Activated CD4-positive, alpha-beta T cell treated with anti-CD3 and anti-CD28 coated beads for 24 hours (primary cell): ENCODE measurements around the gene SLC12A7.

Source experiments
- DNase-seq, 2 donors: peaks; one replicate each; pipeline ENCODE4 v3.0.0-alpha.2; 2020; ENCODE audit warnings: low read depth in 2 of 2

Gene SLC12A7

DNA sequence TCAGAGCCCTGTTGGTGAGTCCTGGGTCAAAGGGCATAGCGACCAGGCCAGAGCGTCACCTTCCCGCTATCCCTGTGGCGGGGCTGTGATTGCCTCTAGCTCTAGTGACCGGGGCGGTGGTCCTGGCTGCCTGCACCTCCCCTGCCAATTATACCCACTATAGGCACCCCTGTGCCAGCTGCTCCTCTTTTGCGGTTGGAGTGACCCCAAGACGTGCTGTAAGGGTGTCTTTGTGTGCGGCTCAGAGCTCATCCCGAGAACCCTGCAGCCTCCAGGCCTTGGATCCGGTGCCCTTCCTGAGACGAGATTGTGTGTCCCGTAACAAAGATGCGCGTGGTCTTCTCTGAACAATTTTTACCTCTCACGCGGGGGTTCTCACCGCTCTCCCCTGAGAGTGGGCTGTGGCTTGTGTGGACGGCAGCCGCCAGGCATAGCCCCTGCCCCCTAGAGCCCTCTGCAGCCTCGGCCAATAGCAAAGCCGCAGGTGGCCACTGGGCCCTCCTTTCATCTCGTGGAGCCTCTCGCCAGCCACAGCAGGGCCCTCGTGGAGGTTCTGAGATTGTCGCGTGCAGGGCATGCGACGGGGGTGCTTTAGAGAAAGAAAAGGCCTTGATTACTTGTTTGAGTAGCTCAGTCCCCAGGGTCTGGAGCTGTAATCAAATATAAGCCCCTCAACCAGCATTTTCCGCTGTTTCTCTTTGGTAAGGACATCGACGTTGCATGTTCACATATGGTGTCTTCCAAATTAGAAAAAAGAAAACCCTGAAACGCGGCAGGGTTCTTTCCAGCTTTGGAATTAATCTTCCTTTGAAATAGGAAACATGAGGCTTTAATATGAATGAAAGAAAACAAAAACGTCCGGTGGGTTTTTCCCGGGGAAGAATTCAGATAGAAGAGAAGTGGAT lies 92.6 kb downstream of the SLC12A7 start:
- DNase-seq: no peak

GRCh38 chr5:1018596-1018995 lies 93.3 kb downstream of the SLC12A7 start:
- no peak for DNase-seq

- DNase-seq: no peak
Observed at GRCh38 chr5:1017691-1018455, 94.0 kb downstream of the SLC12A7 start.

DNA sequence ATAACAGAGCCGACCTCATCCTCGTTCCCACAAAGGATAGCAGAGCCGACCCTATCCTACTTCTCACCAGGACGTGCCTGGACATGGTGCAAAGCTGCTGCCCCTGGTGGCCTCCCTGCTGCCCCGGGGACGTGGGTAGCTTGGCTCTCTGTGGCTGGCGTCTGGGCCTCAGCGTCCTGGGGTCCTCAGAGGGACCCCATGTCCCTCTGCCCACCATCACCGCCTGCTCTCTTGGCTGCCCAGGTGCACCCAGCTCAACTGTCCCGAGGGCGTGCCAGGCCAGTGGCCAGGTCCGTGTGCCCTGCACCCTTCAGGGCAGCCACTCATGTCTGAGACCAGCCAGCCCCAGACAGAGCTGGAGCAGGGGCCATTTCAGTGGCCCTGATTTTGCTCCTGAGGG lies 94.8 kb downstream of the SLC12A7 start:
- no peak for DNase-seq

DNA sequence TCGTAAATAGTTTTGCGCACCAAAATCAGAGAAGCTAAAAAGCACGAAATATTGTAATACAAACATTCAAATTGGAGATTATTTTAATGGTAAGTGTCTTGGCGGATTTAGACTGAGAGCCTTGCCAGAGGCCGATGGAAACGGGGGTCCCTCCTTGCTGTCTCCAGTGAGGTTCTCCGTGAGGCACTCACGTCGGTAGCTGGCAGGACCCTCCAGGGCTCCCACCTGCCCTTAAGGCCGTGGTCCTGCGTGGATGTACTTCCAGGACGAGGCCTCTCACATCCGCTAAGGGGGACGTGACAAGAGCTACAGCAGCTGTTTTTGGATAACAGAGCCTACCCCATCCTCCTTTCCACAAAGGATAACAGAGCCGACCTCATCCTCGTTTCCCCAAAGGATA lies 95.4 kb downstream of the SLC12A7 start:
- no peak for DNase-seq

DNA sequence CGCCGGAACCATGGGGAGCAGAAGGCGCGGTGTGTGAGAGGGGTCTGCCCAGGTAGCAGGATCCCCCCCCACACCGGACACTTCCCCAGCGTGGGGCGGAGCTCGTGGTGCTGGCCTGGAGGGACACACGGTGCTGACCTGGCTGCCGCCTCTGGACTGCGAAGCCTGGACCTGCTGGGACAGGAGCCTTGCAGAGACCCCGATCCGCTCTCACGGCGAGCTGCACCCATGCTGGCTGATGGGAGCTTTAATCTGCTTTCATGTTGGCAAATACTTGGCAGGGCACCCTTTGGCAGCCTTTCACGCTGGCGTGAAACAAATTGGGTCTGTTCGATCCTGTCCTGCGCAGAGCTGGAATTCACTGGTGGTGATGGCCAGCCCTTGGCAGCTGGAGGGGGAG lies 95.8 kb downstream of the SLC12A7 start:
- no peak for DNase-seq

- no peak for DNase-seq
Observed at GRCh38 chr5:1015507-1015906, 96.4 kb downstream of the SLC12A7 start.

DNA sequence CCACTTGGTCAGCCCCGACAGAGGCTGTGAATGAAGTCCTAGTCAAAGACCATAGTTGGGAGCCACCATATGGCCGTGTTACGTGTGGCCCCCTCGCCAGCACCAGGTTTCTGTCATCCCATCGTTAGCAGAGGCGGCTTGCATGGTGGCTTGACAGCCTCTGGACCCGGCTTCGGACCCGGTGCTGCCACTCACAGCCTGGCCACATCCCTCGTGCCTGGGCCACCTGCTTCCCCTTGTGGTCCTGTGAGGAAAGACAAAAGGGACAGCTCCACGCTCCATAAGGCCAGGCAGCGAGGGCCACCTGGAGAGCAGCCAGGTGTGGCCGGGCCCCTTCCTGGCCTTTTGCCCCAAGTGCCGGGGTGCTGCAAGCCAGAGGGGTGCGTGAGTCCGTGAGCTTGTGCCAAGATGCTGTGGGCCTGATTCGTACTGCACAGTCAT lies 97.1 kb downstream of the SLC12A7 start:
- no peak for DNase-seq

- DNase-seq: no peak
Observed at GRCh38 chr5:1014346-1014745, 97.5 kb downstream of the SLC12A7 start.

DNA sequence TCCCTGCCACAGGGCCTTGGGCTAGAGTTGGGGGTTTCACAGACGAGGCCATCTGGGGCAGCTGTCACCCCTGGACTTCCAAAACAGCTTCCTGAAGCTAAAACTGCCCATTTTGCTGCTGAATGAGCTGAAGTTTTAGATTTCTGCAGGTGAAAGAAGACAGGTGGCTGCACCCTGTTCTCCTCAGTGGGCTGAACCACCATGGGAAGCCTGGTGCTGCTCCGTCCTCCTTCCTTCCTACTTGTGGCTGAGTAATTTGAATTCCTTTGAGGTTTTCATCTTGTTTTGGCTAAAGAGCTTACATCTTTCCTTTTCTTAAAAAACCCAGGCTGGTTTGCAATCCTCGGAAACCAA lies 97.9 kb downstream of the SLC12A7 start:
- no peak for DNase-seq

GRCh38 chr5:1013238-1013947 lies 98.5 kb downstream of the SLC12A7 start:
- no peak for DNase-seq

DNA sequence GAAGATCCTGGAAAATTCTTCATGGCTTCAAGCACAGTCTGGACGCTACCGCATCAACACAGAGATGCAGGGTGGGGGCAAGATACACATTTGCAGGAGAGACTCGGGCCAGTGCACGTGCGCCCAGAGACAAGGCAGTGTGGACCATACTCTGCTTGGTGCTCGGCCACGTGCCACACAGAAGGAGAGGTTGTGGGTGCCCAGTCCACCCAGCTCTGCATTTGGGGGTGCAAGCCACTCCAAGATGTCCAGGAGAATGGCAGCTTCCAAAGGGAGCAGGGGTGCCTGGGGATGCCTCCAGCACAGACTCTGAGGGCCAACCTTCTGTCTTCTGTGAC lies 99.0 kb downstream of the SLC12A7 start:
- DNase-seq: no peak

DNA sequence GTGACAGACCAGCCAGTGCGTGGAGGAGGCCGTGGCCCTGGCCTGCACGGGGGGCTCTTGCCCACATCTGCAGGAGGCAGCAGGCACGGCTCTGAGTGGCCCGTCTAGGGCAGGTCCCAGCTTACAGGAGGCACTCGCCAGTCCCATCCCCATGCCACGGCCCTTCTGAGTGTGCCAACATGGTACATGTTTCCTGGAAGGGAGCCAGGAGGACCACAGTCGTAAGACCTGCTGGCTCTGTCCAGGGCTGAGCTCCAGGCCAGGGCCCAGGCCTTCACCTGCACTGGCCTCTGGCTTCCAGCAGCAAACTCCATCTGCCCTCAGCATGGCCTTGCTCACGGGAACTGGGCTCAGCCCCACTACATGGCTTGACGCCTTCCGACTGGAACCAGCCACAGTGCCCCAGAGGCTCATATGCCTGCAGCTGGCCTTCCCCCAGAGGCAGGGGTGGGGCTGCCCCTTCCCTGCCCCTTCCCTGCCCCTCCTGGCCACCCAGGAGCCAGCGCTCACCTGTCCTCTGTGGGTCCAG lies 99.5 kb downstream of the SLC12A7 start:
- DNase-seq: no peak

- DNase-seq: no peak
Observed at GRCh38 chr5:1011741-1012312, 100.0 kb downstream of the SLC12A7 start.

DNA sequence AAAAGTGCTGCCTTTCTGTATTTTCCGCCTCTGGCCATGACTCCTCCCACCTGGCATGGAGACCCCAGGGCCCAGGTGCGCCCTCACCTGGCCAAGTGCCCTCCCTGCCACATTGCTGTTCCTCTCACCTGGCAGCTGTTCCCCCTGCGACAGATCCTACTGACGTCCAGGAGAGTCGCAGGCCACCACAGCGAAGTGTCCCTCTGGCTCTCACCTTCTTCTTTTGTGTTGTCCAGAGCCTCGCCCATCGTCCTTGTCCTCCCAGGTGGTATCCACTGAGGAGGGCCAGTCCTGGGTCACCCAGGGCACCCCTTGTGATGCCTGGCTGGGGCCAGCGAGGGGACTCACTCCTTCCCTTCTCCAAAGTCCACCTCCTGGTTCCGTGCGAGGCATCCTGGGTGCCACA lies 100.6 kb downstream of the SLC12A7 start:
- no peak for DNase-seq

DNA sequence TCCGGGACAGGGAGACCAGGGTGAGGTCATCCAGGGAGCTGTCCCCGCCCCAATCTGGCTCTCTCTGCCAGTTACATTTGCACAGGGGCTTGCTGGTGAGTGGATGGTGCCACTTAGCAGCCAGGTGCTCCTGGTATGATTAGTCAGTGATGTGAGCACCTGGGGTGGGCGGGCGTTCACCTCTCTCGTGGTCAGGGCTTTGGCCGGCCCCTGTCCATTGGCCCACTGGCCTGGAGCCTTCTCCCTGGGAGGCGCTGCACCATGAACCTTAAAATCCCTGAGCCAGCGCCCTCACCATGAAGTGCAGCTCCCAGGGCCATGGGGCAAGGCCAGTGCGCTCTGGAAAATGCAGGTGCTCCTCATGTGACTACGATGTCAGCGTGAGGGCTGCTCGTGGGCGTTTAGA lies 101.2 kb downstream of the SLC12A7 start:
- DNase-seq: no peak

GRCh38 chr5:1010181-1010510 lies 101.7 kb downstream of the SLC12A7 start:
- DNase-seq: no peak

- DNase-seq: no peak
Observed at GRCh38 chr5:1009359-1010180, 102.3 kb downstream of the SLC12A7 start.

DNA sequence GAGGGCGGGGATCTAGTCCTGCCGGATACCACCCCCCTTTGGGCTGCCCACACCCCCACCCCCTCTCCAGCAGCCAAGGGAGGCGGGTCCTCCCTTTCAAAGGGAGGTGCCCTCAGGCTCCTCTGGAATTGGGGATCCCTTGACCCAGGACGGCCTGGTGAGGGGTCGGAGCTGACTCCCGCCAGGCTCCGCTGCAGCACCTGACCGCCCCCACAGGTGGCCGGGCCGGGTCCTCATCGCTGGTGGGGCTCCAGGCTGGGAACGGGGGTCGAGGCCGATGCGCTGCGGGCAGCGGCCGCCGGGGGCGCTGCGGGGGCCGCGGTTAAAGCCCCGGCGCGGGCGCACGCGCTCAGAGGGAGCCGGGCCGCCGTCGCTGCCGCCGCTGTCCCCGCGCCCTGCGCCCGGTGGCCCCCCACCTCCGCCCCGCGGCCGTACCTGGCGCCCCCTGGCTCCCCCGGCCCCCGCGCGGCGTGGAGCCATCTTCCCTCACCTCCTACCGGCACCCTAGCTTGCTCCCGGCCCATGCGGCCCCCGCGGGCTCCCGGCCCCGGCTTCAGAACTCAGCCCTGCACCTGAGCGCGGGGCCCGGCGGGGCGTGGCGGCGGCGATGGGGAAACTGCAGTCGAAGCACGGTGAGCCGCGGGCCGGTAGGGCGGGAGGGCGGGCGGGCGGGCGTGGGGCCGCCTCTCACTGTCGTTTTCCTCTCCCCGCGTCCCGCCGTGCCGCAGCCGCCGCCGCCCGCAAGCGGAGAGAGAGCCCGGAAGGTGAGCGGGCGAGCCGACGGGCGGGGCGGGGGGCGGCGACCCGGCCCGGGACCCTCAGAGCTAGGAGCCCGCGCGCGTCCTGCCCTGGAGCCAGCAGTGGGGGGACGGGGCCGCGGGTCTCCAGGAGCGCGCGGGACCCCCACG lies 103.2 kb downstream of the SLC12A7 start, which contains the start of gene NKD2:
Gene NKD2 (plus strand): TSS at position 352 of the 908 bp plus-strand sequence. CDS start 256 bp downstream, at position 608.
- peak in 1 of 2 donors; percentile 27 for DNase-seq
